Suprapubic skin (tissue), 4 donors: ENCODE data around the gene ADCY5.

Experiments used
- EP300 ChIP-seq: sonication (generic); formaldehyde crosslinking; IDR thresholded peaks from one replicate; pipeline ENCODE4 v1.6.1; 2017; ENCODE audit warnings: antibody characterized with exemption
- POLR2A ChIP-seq, 2 donors: fragments of 450-650 bp; IDR thresholded peaks; one replicate each; pipeline ENCODE4 v1.6.1; 2017; ENCODE audit warnings: antibody characterized with exemption in 2 of 2, mild to moderate bottlenecking in 2 of 2, moderate library complexity in 2 of 2
- POLR2AphosphoS5 ChIP-seq, 3 donors: sonication (generic); formaldehyde crosslinking; IDR thresholded peaks; one replicate each; pipeline ENCODE4 v1.6.1; 2017; ENCODE audit warnings: antibody characterized with exemption in 3 of 3
- TF ChIP-seq, protein P1 (sequence below), 2 donors: fragments of 200-600 bp in 1 of 2; fragments of 450-650 bp in 1 of 2; sonication (generic) in 1 of 2; IDR thresholded peaks; one replicate each; pipeline ENCODE4 v1.5.1; 2016 to 2019; ENCODE audit warnings: antibody characterized with exemption in 2 of 2, mild to moderate bottlenecking in 1 of 2, moderate library complexity in 1 of 2

GRCh38 chr3:123286308-123287023 lies 162.4 kb downstream of the ADCY5 start:
- TF ChIP-seq POLR2AphosphoS5 (IDR thresholded peaks at IDR 0.05) = no peak
- TF ChIP-seq, protein P1, sequence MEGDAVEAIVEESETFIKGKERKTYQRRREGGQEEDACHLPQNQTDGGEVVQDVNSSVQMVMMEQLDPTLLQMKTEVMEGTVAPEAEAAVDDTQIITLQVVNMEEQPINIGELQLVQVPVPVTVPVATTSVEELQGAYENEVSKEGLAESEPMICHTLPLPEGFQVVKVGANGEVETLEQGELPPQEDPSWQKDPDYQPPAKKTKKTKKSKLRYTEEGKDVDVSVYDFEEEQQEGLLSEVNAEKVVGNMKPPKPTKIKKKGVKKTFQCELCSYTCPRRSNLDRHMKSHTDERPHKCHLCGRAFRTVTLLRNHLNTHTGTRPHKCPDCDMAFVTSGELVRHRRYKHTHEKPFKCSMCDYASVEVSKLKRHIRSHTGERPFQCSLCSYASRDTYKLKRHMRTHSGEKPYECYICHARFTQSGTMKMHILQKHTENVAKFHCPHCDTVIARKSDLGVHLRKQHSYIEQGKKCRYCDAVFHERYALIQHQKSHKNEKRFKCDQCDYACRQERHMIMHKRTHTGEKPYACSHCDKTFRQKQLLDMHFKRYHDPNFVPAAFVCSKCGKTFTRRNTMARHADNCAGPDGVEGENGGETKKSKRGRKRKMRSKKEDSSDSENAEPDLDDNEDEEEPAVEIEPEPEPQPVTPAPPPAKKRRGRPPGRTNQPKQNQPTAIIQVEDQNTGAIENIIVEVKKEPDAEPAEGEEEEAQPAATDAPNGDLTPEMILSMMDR (IDR thresholded peaks at IDR 0.05) = peak in 1 of 2 donors; percentile 50
- no peak for TF ChIP-seq POLR2A (IDR thresholded peaks at IDR 0.05)
- no peak for TF ChIP-seq EP300
